Measurements from ENCODE around the gene F8. TPM values are rescaled to one million over a fixed set of nuclear protein-coding genes. Genes with fewer than 3 reads are reported as not detected.

Gene F8
- total and polyA plus RNA-seq, 10 of the 15 experiments (the other 5 are each of a cell fraction or from before 2014, with no cell fraction given) = 3.0 to 8.1 (median 5.1) TPM

- TF ChIP-seq MEF2A (IDR thresholded peaks at IDR 0.05; ENCODE audit: insufficient read depth, low read depth, low read length) (no peak), NBN (IDR thresholded peaks at IDR 0.05) (no peak), MAX (IDR thresholded peaks at IDR 0.05; ENCODE audit: low read depth, low read length) (no peak), EP300 (IDR thresholded peaks at IDR 0.05; ENCODE audit: borderline replicate concordance in 1 of 2, control insufficient read depth in 1 of 2, low read depth in 2 of 2, low read length in 2 of 2) (no peak), BACH1 (IDR thresholded peaks at IDR 0.05; ENCODE audit: borderline replicate concordance) (no peak), RCOR1 (conservative IDR thresholded peaks at IDR 0.05; ENCODE audit: low read depth, low read length) (no peak), BCL11A (IDR thresholded peaks at IDR 0.05; ENCODE audit: low read depth, low read length) (peak; percentile 14; the same call in 1 of the 2 replicates)
- TF ChIP-seq, protein P1, sequence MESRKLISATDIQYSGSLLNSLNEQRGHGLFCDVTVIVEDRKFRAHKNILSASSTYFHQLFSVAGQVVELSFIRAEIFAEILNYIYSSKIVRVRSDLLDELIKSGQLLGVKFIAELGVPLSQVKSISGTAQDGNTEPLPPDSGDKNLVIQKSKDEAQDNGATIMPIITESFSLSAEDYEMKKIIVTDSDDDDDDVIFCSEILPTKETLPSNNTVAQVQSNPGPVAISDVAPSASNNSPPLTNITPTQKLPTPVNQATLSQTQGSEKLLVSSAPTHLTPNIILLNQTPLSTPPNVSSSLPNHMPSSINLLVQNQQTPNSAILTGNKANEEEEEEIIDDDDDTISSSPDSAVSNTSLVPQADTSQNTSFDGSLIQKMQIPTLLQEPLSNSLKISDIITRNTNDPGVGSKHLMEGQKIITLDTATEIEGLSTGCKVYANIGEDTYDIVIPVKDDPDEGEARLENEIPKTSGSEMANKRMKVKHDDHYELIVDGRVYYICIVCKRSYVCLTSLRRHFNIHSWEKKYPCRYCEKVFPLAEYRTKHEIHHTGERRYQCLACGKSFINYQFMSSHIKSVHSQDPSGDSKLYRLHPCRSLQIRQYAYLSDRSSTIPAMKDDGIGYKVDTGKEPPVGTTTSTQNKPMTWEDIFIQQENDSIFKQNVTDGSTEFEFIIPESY (IDR thresholded peaks at IDR 0.05) = no peak
Observed at GRCh38 chrX:154980330-154981115, 42.0 kb downstream of the F8 start (continued).

GRCh38 chrX:154979629-154980028 lies 42.9 kb downstream of the F8 start:
- Histone ChIP-seq H4K20me1 (ENCODE audit: control insufficient read depth, insufficient read depth) (no peaks in the 10 kb centered on the region), H3K79me2 (ENCODE audit: control insufficient read depth, insufficient read depth, low read length) (no peaks in the 10 kb centered on the region), H3K4me3 (no peak overlapping the region), H2AFZ (ENCODE audit: control insufficient read depth, low read depth, low read length) (peak overlapping the region; percentile 39; the same call in 1 of the 2 replicates), H3K9ac (ENCODE audit: control insufficient read depth, insufficient read depth, low read length) (no peak overlapping the region), H3K27ac (ENCODE audit: control insufficient read depth, insufficient read depth) (no peak overlapping the region), H3K27me3 (replicated peaks in 1 of 2; ENCODE audit: control insufficient read depth in 2 of 2, insufficient read depth in 2 of 2, low read length in 1 of 2) (no peaks in the 10 kb centered on the region), H3K36me3 (ENCODE audit: control insufficient read depth in 2 of 2, insufficient read depth in 2 of 2, low read length in 1 of 2) (no peaks in the 10 kb centered on the region), H3K4me2 (ENCODE audit: control insufficient read depth, insufficient read depth) (no peak overlapping the region), H3K9me3 (replicated peaks; ENCODE audit: control insufficient read depth, insufficient read depth, low read length) (no peaks in the 10 kb centered on the region), H3K4me1 (ENCODE audit: control insufficient read depth, insufficient read depth, low read length) (peaks cover 4% of the 10 kb centered on the region; the same call in 1 of the 2 replicates)
- no peak for DNase-seq (ENCODE audit: low read depth, low spot score)
- ATAC-seq = no peak
- POLR2A ChIA-PET = interaction anchor here (0.6 kb wide), 1 partner anchor 47 kb away, joined by 3 read pairs; the partner anchor contains the start of gene FUNDC2
- intact Hi-C loops (cut with micrococcal nuclease; ENCODE audit: unreplicated experiment) = loop anchor here (5.0 to 10.0 kb wide), 3 partner anchors 62 to 843 kb away; partner anchors contain the start of gene VBP1
- in situ Hi-C loops (cut with MboI) = loop anchor here (5.0 kb wide), 1 partner anchor 78 kb away; no protein-coding TSS in a partner anchor
- RAD21 ChIA-PET (ENCODE audit: unreplicated experiment) = interaction anchor here (0.8 to 1.8 kb wide), 6 partner anchors 62 to 169 kb away, joined by 3 to 11 read pairs (median 4); no protein-coding TSS in a partner anchor
- 31% methylated on average over 4 of the region's 4 CpGs for WGBS (ENCODE audit: insufficient coverage, insufficient replicate concordance, low lambda C conversion rate, missing lambda C conversion rate)
- FAIRE-seq = no peak
- CTCF ChIA-PET = interaction anchor here (0.8 to 11.2 kb wide), 15 partner anchors 11 to 169 kb away, joined by 3 to 181 read pairs (median 4); partner anchors contain the start of genes CMC4 and MTCP1
- no TSS peak for BruUV-seq (replicated peaks)
- no peak for TF ChIP-seq CBFB (IDR thresholded peaks at IDR 0.05; ENCODE audit: low read depth)
- no peak for TF ChIP-seq ZNF274 (IDR thresholded peaks at IDR 0.05; ENCODE audit: insufficient read depth, insufficient read length)
- TF ChIP-seq RAD51 (IDR thresholded peaks at IDR 0.05) = no peak
- SMC1A ChIA-PET (ENCODE audit: uncharacterized antibody, unreplicated experiment) = interaction anchor here (0.8 to 12.7 kb wide), 7 partner anchors 9 to 169 kb away, joined by 3 to 145 read pairs (median 7); no protein-coding TSS in a partner anchor
